Vagina (tissue), 2 donors: ENCODE results near the gene SMIM29.

Experiments used
- CTCF ChIP-seq, 3 experiments: fragments of 450-650 bp in 2 of 3; fragments of 200-600 bp in 1 of 3; sonication (generic) in 1 of 3; IDR thresholded peaks; one replicate each; pipeline ENCODE4 v1.5.1; 2017 to 2019; ENCODE audit warnings: antibody characterized with exemption in 3 of 3, mild to moderate bottlenecking in 2 of 3, moderate library complexity in 2 of 3
- POLR2AphosphoS5 ChIP-seq, 2 donors: sonication (generic); formaldehyde crosslinking; IDR thresholded peaks; one replicate each; pipeline ENCODE4 v1.9.0; 2017; ENCODE audit warnings: antibody characterized with exemption in 2 of 2, mild to moderate bottlenecking in 2 of 2, low read depth in 1 of 2; ENCODE audit not compliant: insufficient read depth in 1 of 2

DNA sequence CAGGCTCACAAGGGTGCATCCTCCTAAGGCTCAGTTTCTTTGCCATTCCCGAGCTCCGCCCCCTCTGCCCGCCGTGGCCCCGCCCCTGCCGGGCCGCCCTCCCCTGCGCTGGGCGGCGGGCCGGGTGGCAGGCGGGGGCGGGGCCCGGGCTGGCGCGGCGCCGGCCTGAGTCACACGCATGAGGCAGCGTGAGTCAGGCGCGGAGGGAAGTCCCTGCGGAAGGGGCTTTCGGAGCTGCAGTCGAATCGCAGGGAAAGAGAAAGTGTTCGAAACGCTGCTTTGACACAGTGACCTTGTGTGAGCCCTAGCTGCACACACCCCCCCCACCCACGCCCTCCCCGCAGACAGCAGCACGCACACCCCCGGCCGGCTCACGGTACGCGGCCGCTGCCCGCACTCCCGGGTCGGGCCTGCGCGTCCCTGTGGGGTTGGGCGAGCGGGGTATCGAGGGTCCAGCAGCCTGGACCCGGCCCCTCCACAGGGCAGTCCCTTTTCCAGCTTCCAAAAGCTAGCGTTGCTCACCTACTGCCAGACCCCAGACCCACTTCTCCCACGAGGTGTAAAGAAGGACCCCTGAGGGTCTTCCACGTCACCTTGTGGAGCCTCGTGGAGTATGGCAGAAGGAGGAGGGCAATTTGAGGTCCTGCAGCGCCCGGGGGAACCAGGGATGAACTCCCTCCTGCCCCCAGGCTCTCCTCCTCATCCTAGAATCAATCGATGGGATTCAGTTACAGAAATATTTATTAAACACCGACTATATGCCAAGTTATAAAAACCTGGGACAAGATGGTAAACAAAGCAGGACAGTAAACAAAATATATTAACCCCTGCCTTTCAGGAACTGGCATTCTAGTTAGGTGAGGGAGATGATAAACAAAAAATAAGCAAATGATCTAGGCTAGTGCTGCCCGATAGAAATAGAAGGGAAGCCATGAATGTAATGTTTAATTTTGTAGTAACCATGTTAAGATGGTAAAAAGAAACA, 24.6 kb downstream of the SMIM29 start:
- TF ChIP-seq CTCF (IDR thresholded peaks at IDR 0.05) (no peak), POLR2AphosphoS5 (IDR thresholded peaks at IDR 0.05; ENCODE audit: insufficient read depth in 1 of 2, low read depth in 1 of 2) (peak; percentile 35 to 95)
